ENCODE data around the gene C4B.
"Not testable (repeated sequence)": the region's sequence is repeated elsewhere in the genome, so short reads cannot be mapped to it uniquely, and the experiment has no call there.

C4B gene

DNA sequence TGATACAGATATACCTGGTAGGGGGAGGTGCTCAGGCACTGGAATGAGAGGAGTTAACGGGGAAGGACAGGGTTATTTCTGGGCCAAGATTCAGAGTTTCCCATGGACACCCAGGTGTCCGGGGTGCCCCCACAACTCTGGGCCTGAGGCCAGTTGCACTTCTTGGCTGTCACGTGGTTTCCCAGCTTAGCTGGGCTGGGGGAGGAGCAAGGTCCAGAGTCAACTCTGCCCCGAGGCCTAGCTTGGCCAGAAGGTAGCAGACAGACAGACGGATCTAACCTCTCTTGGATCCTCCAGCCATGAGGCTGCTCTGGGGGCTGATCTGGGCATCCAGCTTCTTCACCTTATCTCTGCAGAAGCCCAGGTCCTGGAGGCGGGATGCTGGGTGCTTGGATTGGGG, at the start of gene C4B:
Gene C4B (plus strand): TSS at position 249 of the 400 bp plus-strand sequence. CDS start 51 bp downstream, at position 300.
- not testable (repeated sequence) for H3K9me3 ChIP-seq (ENCODE audit: control insufficient read depth, insufficient read depth, low read length); H3K36me3 ChIP-seq (ENCODE audit: control insufficient read depth, insufficient read depth, low read length); H3K27me3 ChIP-seq (ENCODE audit: control insufficient read depth, insufficient read depth, low read length); H3K4me3 ChIP-seq (ENCODE audit: low read depth, low read length); H3K9ac ChIP-seq (ENCODE audit: low read depth, low read length); H3K4me1 ChIP-seq (ENCODE audit: control insufficient read depth, insufficient read depth, low read length)

- Histone ChIP-seq H3K36me3 (ENCODE audit: control insufficient read depth, insufficient read depth, low read length) (peaks cover 68% of the 10 kb centered on the region), H3K4me3 (ENCODE audit: low read depth, low read length) (no peak overlapping the region), H3K9ac (ENCODE audit: low read depth, low read length) (no peak overlapping the region), H3K9me3 (ENCODE audit: control insufficient read depth, insufficient read depth, low read length) (no peaks in the 10 kb centered on the region), H3K27me3 (ENCODE audit: control insufficient read depth, insufficient read depth, low read length) (no peaks in the 10 kb centered on the region), H3K4me1 (ENCODE audit: control insufficient read depth, insufficient read depth, low read length) (no peaks in the 10 kb centered on the region)
Observed at GRCh38 chr6:31965700-31966099, 48.9 kb upstream of the C4B start.

DNA sequence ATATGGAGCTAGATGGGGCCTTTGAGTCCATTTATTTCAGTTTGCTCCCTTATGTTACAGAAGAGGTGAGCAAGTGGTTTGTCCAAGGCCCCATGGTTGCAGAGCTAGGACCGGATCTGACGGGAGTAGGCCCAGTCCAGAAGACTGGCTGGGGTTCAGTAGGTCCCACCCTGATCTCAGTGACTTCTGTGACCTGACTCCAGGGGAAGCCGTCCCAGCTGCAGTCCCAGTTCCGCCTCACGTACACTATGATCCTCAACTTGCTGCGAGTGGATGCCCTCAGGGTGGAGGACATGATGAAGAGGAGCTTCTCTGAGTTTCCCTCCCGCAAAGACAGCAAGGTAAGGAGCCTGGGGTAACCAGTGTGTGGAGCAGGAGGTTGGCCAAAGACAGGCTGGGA, 48.1 kb upstream of the C4B start:
- no peaks in the 10 kb centered on the region for H3K27me3 ChIP-seq (ENCODE audit: control insufficient read depth, insufficient read depth, low read length)
- H3K9ac ChIP-seq (ENCODE audit: low read depth, low read length) = no peak overlapping the region
- no peaks in the 10 kb centered on the region for H3K9me3 ChIP-seq (ENCODE audit: control insufficient read depth, insufficient read depth, low read length)
- peaks cover 61% of the 10 kb centered on the region for H3K36me3 ChIP-seq (ENCODE audit: control insufficient read depth, insufficient read depth, low read length)
- H3K4me1 ChIP-seq (ENCODE audit: control insufficient read depth, insufficient read depth, low read length) = no peaks in the 10 kb centered on the region
- no peak overlapping the region for H3K4me3 ChIP-seq (ENCODE audit: low read depth, low read length)

DNA sequence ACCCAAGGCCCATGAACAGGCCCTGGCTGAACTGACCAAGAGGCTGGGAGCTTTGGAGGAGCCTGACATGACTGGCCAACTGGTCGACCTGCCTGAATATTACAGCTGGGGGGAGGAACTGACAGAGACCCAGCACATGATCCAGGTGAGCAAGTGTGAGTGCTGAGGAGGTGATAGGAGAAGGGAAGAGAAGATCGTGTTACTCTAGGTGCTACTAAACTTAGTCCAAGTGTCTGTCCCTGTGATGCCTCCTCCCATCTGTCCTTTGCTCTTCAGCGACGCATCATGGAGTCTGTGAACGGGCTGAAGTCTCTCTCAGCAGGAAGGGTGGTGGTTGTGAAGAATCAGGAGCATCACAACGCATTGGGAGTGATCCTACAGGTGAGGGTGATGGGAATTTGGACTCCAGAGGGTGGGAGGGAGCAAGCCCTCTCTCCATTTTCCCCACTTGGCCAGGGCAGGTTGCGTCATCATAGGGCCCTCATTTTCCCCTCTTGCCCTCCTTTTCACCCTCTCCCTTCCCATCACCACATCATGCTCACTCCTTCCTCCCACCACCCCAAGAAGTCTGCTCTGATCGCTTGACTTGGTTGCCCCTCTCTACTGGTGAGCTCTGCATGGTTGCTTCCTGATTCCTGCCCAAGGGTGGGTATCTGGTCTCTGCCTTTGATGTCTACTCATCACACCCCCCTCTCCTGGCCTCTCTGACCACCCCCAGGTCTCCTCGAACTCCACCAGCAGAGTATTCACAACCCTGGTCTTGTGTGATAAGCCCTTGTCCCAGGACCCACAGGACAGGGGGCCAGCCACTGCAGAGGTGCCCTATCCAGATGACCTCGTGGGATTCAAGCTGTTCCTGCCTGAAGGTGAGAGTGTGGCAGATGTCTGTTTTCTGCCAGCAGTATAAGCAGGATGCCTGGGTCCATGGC, 47.3 kb upstream of the C4B start:
- H3K9ac ChIP-seq (ENCODE audit: low read depth, low read length) = no peak overlapping the region
- no peak overlapping the region for H3K4me3 ChIP-seq (ENCODE audit: low read depth, low read length)
- peaks cover 54% of the 10 kb centered on the region for H3K36me3 ChIP-seq (ENCODE audit: control insufficient read depth, insufficient read depth, low read length)
- H3K27me3 ChIP-seq (ENCODE audit: control insufficient read depth, insufficient read depth, low read length) = no peaks in the 10 kb centered on the region
- no peaks in the 10 kb centered on the region for H3K4me1 ChIP-seq (ENCODE audit: control insufficient read depth, insufficient read depth, low read length)
- H3K9me3 ChIP-seq (ENCODE audit: control insufficient read depth, insufficient read depth, low read length) = no peaks in the 10 kb centered on the region

- H3K9me3 ChIP-seq (ENCODE audit: control insufficient read depth, insufficient read depth, low read length) = no peaks in the 10 kb centered on the region
- H3K36me3 ChIP-seq (ENCODE audit: control insufficient read depth, insufficient read depth, low read length) = peaks cover 48% of the 10 kb centered on the region
- H3K27me3 ChIP-seq (ENCODE audit: control insufficient read depth, insufficient read depth, low read length) = no peaks in the 10 kb centered on the region
- H3K9ac ChIP-seq (ENCODE audit: low read depth, low read length) = no peak overlapping the region
- no peak overlapping the region for H3K4me3 ChIP-seq (ENCODE audit: low read depth, low read length)
- peaks cover 2% of the 10 kb centered on the region for H3K4me1 ChIP-seq (ENCODE audit: control insufficient read depth, insufficient read depth, low read length)
Observed at GRCh38 chr6:31967926-31968320, 46.7 kb upstream of the C4B start.

DNA sequence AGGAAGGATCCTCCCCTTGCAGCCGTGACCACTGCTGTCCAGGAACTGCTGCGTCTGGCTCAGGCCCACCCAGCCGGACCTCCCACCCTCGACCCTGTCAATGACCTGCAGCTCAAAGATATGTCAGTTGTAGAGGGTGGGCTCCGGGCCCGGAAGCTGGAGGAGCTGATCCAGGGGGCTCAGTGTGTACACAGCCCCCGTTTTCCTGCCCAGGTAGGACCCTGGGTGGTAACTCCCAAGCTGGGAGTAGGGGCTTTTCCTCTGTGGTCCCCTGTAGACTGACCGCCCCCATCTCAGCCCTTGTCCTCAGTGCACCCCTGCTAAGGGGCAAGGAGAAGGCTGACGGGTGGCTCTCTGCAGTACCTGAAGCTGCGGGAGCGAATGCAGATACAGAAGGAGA, 46.3 kb upstream of the C4B start:
- peaks cover 3% of the 10 kb centered on the region for H3K4me1 ChIP-seq (ENCODE audit: control insufficient read depth, insufficient read depth, low read length)
- peaks cover 46% of the 10 kb centered on the region for H3K36me3 ChIP-seq (ENCODE audit: control insufficient read depth, insufficient read depth, low read length)
- H3K4me3 ChIP-seq (ENCODE audit: low read depth, low read length) = no peak overlapping the region
- no peaks in the 10 kb centered on the region for H3K27me3 ChIP-seq (ENCODE audit: control insufficient read depth, insufficient read depth, low read length)
- H3K9ac ChIP-seq (ENCODE audit: low read depth, low read length) = no peak overlapping the region
- H3K9me3 ChIP-seq (ENCODE audit: control insufficient read depth, insufficient read depth, low read length) = no peaks in the 10 kb centered on the region

DNA sequence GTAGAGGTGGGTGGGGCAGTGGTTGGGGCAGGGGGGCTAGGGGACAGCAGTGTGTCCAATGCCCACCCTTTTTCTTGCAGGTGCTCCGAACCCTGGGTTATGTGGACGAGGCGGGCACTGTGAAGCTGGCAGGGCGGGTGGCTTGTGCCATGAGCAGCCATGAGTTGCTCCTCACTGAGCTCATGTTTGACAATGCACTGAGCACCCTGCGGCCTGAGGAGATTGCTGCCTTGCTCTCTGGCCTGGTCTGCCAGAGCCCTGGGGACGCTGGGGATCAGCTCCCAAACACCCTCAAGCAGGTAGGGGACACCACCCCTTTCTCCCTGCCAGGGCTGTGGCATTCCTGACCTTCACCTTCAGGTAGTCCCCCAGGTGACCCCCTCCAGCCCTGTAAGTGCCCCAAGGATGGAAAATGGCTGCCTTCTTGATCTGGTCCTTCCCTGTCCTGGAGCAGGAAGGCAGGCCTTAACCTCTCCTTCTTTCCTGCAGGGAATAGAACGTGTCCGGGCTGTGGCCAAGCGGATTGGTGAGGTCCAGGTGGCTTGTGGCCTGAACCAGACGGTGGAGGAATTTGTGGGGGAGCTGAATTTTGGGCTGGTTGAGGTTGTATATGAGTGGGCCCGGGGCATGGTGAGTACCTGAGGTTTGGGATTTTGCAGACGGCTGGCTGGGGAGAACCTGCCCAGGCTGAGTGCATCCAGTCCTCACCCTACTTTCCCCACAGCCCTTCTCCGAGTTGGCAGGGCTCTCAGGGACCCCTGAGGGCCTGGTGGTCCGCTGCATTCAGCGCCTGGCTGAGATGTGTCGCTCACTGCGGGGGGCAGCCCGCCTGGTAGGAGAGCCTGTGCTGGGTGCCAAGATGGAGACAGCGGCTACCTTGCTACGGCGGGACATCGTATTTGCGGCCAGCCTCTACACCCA, 45.5 kb upstream of the C4B start:
- Histone ChIP-seq H3K9ac (ENCODE audit: low read depth, low read length) (no peak overlapping the region), H3K9me3 (ENCODE audit: control insufficient read depth, insufficient read depth, low read length) (no peaks in the 10 kb centered on the region), H3K27me3 (ENCODE audit: control insufficient read depth, insufficient read depth, low read length) (no peaks in the 10 kb centered on the region), H3K36me3 (ENCODE audit: control insufficient read depth, insufficient read depth, low read length) (peaks cover 39% of the 10 kb centered on the region), H3K4me1 (ENCODE audit: control insufficient read depth, insufficient read depth, low read length) (peaks cover 3% of the 10 kb centered on the region), H3K4me3 (ENCODE audit: low read depth, low read length) (no peak overlapping the region)

DNA sequence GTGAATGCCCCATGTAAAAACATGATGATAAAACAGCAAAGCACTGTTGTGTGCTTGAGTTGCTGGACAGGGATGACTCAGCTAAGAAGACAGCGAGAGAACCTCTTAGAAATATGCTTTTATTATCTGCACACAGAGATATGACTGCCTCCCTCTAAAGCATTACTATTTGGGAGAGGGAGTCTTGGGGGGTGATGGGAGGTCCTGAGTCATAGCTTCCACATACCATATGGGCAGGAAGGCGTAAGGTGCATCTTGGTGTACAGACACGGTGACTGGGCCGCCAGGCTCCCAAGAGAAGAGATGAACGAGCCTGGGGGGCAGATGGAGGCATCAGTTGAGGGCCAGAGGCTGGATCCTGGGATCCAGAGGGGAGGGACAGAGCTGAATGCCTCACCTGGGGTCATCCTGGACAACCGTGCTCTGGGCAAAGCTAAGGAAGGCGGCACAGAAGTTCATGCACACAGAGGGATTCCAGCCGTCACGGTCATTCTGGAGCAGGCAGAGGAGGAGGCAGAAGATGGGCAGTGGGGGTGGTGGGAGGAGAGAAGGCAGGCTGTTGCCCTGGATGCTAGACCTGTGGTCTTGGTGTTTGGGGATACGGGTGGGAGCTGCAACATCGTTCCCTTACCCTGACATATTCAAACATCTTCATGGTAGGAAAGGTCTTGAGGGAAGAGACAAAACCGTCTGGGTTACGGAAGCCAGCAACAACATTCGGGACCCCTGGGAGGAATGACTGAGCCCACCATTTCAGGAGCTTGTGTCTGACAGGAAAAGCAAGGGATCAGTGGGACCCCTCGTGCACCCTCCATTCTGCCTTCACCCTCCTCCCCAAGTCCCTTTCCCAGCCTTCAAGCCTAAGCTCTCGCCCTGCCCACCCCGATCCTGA, 44.6 kb upstream of the C4B start:
- Histone ChIP-seq H3K9me3 (ENCODE audit: control insufficient read depth, insufficient read depth, low read length) (no peaks in the 10 kb centered on the region), H3K4me1 (ENCODE audit: control insufficient read depth, insufficient read depth, low read length) (peaks cover 3% of the 10 kb centered on the region), H3K27me3 (ENCODE audit: control insufficient read depth, insufficient read depth, low read length) (no peaks in the 10 kb centered on the region), H3K9ac (ENCODE audit: low read depth, low read length) (no peak overlapping the region), H3K4me3 (ENCODE audit: low read depth, low read length) (no peak overlapping the region), H3K36me3 (ENCODE audit: control insufficient read depth, insufficient read depth, low read length) (peaks cover 36% of the 10 kb centered on the region)

DNA sequence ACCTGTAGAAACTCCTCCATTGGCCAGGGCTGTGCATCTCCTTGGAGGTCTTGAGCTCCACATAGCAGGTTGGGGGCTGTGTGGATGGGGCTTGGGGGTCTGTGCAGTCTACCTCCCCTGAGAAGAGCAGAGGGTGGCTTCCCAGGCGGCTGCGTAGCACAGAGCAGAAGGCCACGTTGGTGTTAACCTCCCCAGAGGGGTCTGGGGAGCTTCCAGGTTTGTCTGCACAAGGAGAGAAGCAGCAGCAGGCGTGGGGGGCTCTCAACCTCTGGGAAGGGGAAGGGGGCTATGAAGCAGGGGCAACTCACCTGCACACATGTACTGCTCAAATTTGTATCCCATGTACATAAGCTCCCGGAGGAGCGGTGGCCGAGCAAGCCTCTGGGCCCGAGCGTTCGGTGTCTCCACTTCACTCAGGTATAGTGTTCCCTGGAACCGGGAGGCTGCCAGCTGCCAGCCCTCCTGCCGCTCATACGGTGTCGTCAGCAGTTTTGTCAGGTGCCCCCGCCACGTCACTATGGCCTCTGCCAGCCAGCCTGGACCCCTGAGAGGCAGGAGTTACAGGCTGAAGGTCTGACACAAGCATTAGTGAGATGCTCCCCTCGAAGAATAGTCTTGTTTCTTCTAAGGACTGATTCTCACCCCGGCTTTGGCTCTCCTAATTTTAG, 43.9 kb upstream of the C4B start:
- H3K27me3 ChIP-seq (ENCODE audit: control insufficient read depth, insufficient read depth, low read length) = no peaks in the 10 kb centered on the region
- no peak overlapping the region for H3K4me3 ChIP-seq (ENCODE audit: low read depth, low read length)
- no peaks in the 10 kb centered on the region for H3K9me3 ChIP-seq (ENCODE audit: control insufficient read depth, insufficient read depth, low read length)
- peaks cover 33% of the 10 kb centered on the region for H3K36me3 ChIP-seq (ENCODE audit: control insufficient read depth, insufficient read depth, low read length)
- H3K9ac ChIP-seq (ENCODE audit: low read depth, low read length) = no peak overlapping the region
- H3K4me1 ChIP-seq (ENCODE audit: control insufficient read depth, insufficient read depth, low read length) = peaks cover 3% of the 10 kb centered on the region

DNA sequence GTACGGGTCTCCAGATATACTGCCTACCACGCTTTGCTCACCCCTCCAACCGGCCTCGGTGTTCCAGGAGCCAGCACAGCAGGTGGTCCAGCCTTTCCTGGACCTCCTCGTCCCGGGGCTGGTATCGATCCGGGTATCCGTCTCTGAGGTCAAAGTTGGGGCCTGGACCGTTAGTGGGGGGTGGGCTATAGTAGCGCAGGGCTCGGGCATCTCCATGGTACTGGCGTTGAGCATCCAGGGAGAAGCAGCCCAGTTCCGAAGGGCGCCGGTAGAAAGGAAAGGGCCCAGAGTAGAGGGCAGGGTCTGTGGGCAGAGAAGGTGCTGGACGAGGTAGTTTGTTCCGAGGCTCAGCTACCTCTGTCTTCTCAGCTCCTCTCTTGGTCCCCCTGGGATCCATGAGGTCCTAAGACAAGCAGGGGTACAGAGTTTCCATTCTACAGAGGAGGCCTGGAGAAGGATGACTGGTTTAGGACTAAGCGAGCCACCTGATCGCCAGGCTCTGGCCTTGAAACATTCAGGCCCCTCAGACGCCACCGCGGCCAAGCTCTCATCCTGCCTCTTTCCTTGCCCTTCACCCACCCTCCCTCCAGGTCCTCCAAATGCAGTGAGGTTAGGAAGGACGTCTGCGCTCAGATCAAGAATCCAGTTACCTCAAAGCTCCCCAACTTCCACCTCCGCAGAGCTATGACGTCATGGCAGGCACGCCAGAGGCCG, 43.2 kb upstream of the C4B start:
- Histone ChIP-seq H3K4me1 (ENCODE audit: control insufficient read depth, insufficient read depth, low read length) (peaks cover 3% of the 10 kb centered on the region), H3K9me3 (ENCODE audit: control insufficient read depth, insufficient read depth, low read length) (no peaks in the 10 kb centered on the region), H3K27me3 (ENCODE audit: control insufficient read depth, insufficient read depth, low read length) (no peaks in the 10 kb centered on the region), H3K4me3 (ENCODE audit: low read depth, low read length) (peak overlapping the region; percentile 69), H3K36me3 (ENCODE audit: control insufficient read depth, insufficient read depth, low read length) (peaks cover 30% of the 10 kb centered on the region), H3K9ac (ENCODE audit: low read depth, low read length) (peak overlapping the region; percentile 68)

All from iPS-15b (cell line).